Vagina (tissue), 2 donors: Measurements from ENCODE around the gene C16orf89. TPM values are rescaled to one million over a fixed set of nuclear protein-coding genes. Genes with fewer than 3 reads are reported as not detected.

Source experiments
- DNase-seq, 2 donors: peaks; one replicate each; pipeline ENCODE4 v3.0.0-alpha.2; 2017; ENCODE audit errors: extremely low spot score in 2 of 2
- H3K27ac ChIP-seq: fragments of 200-600 bp; sonication (generic); one replicate; pipeline ENCODE4 v1.5.1; 2019
- H3K27me3 ChIP-seq: fragments of 200-600 bp; sonication (generic); one replicate; pipeline ENCODE4 v1.5.1; 2019
- H3K36me3 ChIP-seq, 2 donors: fragments of 200-600 bp; sonication (generic); one replicate each; pipeline ENCODE4 v1.5.1; 2017 to 2019
- H3K4me1 ChIP-seq: fragments of 200-600 bp; sonication (generic); one replicate; pipeline ENCODE4 v1.5.1; 2019
- H3K4me3 ChIP-seq, 2 donors: fragments of 200-600 bp; sonication (generic); 1 replicate in 1 of 2; 2 replicates in 1 of 2; pipeline ENCODE4 v1.5.1; 2016 to 2019
- H3K9me3 ChIP-seq: fragments of 200-600 bp; sonication (generic); one replicate; pipeline ENCODE4 v1.5.1; 2019
- CTCF ChIP-seq, 3 experiments: fragments of 450-650 bp in 2 of 3; fragments of 200-600 bp in 1 of 3; sonication (generic) in 1 of 3; IDR thresholded peaks; one replicate each; pipeline ENCODE4 v1.5.1; 2017 to 2019; ENCODE audit warnings: antibody characterized with exemption in 3 of 3, mild to moderate bottlenecking in 2 of 3, moderate library complexity in 2 of 3
- POLR2A ChIP-seq, 2 donors: fragments of 450-650 bp; IDR thresholded peaks; one replicate each; pipeline ENCODE4 v1.6.1; 2017; ENCODE audit warnings: antibody characterized with exemption in 2 of 2, mild to moderate bottlenecking in 2 of 2, moderate library complexity in 2 of 2
- POLR2AphosphoS5 ChIP-seq, 2 donors: sonication (generic); formaldehyde crosslinking; IDR thresholded peaks; one replicate each; pipeline ENCODE4 v1.9.0; 2017; ENCODE audit warnings: antibody characterized with exemption in 2 of 2, mild to moderate bottlenecking in 2 of 2, low read depth in 1 of 2; ENCODE audit not compliant: insufficient read depth in 1 of 2
- intact Hi-C: fragments of 100-400 bp; cut with DNase I; formaldehyde crosslinking; loops from one replicate; pipeline ENCODE4 v1.15.1; 2023
- total RNA-seq: library from RNA; depleted of rRNA; stranded (reverse); fragments of >200 nt; gene quantifications from one replicate; pipeline ENCODE4 v1.2.3, GENCODE V29; 2016

Gene C16orf89
- total RNA-seq, 1 donor from 2014 or later = 4.4 TPM

GRCh38 chr16:5006348-5007193 is 59.2 kb downstream of the C16orf89 start:
- Histone ChIP-seq H3K9me3 (no peaks in the 10 kb centered on the region), H3K4me3 (no peak overlapping the region), H3K4me1 (no peaks in the 10 kb centered on the region), H3K27me3 (no peaks in the 10 kb centered on the region), H3K36me3 (no peaks in the 10 kb centered on the region), H3K27ac (no peak overlapping the region)
- no peak for DNase-seq
- TF ChIP-seq POLR2A (IDR thresholded peaks at IDR 0.05) (no peak), POLR2AphosphoS5 (IDR thresholded peaks at IDR 0.05; ENCODE audit: insufficient read depth in 1 of 2, low read depth in 1 of 2) (no peak), CTCF (IDR thresholded peaks at IDR 0.05) (no peak)
- intact Hi-C loops = no loop called here

DNA sequence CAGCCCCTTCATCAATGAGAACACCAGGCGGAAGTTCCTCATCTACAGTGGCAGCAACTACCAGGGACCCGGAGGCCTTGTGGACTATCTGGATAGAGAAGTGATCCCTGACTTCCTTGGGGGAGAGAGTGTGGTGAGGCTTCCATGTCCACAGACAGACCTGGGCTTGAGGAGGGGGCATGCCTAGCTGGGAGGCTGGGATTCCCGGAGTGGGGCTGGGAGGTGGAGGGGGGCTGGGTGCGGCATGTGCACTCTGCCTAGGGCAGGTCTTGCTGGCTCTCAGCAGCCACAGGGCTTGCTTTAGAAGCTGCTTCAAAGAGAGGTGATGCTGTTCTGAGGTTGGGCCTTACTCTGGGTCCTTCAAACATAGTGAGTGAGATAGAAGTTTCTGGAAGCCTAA is 59.8 kb downstream of the C16orf89 start:
- H3K4me1 ChIP-seq = no peaks in the 10 kb centered on the region
- intact Hi-C loops = no loop called here
- TF ChIP-seq POLR2A (IDR thresholded peaks at IDR 0.05) = no peak
- TF ChIP-seq CTCF (IDR thresholded peaks at IDR 0.05) = no peak
- no peak for TF ChIP-seq POLR2AphosphoS5 (IDR thresholded peaks at IDR 0.05; ENCODE audit: insufficient read depth in 1 of 2, low read depth in 1 of 2)

GRCh38 chr16:5004311-5004710 is 61.4 kb downstream of the C16orf89 start:
- H3K27ac ChIP-seq = no peak overlapping the region
- no peak for DNase-seq
- no peaks in the 10 kb centered on the region for H3K4me1 ChIP-seq
- H3K4me3 ChIP-seq = no peak overlapping the region
- TF ChIP-seq CTCF (IDR thresholded peaks at IDR 0.05) (no peak), POLR2AphosphoS5 (IDR thresholded peaks at IDR 0.05; ENCODE audit: insufficient read depth in 1 of 2, low read depth in 1 of 2) (no peak), POLR2A (IDR thresholded peaks at IDR 0.05) (no peak)
- H3K9me3 ChIP-seq = no peaks in the 10 kb centered on the region
- H3K36me3 ChIP-seq = no peaks in the 10 kb centered on the region
- intact Hi-C loops = no loop called here
- no peaks in the 10 kb centered on the region for H3K27me3 ChIP-seq

More for the DNA sequence above, 59.8 kb downstream of the C16orf89 start:
- no peaks in the 10 kb centered on the region for H3K27me3 ChIP-seq
- no peaks in the 10 kb centered on the region for H3K36me3 ChIP-seq
- H3K4me3 ChIP-seq = no peak overlapping the region
- no peak for DNase-seq
- no peaks in the 10 kb centered on the region for H3K9me3 ChIP-seq
- H3K27ac ChIP-seq = no peak overlapping the region

DNA sequence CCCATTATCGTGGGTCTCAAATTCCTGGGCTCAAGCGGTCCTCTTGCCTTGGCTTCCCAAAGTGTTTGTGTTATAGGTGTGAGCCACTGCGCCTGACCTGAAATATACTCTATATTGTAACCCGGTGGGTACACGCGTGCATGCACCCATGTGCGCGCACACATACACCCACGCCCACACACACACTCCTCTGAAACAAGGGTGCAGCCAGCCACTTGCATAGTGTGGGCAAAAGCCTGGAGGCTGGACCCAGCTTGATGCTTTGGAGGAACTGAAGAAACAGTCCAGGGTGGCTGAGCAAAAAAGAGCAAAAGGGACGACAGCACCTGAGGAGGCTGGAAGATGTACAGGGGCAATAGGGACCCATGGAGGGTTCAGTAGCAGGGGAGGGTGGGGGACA is 61.9 kb downstream of the C16orf89 start:
- intact Hi-C loops = no loop called here
- DNase-seq = no peak
- no peaks in the 10 kb centered on the region for H3K9me3 ChIP-seq

More for the DNA sequence above, 61.9 kb downstream of the C16orf89 start:
- no peak overlapping the region for H3K4me3 ChIP-seq
- no peaks in the 10 kb centered on the region for H3K4me1 ChIP-seq
- no peaks in the 10 kb centered on the region for H3K36me3 ChIP-seq
- H3K27ac ChIP-seq = no peak overlapping the region
- TF ChIP-seq POLR2AphosphoS5 (IDR thresholded peaks at IDR 0.05; ENCODE audit: insufficient read depth in 1 of 2, low read depth in 1 of 2) = no peak
- no peak for TF ChIP-seq CTCF (IDR thresholded peaks at IDR 0.05)
- no peak for TF ChIP-seq POLR2A (IDR thresholded peaks at IDR 0.05)
- H3K27me3 ChIP-seq = no peaks in the 10 kb centered on the region
